ENCODE data around the gene ZNF253.
"Not testable (repeated sequence)": the region's sequence is repeated elsewhere in the genome, so short reads cannot be mapped to it uniquely, and the experiment has no call there.

The ZNF253 gene

GRCh38 chr19:19865750-19866610, at the start of gene ZNF253:
TSS of gene ZNF253 (plus strand) at chr19:19865882. CDS start at chr19:19865997, 115 bp downstream.
- peak; percentile 98 for DNase-seq

- no peak for DNase-seq
These were observed 49.0 kb upstream of the ZNF253 start for GRCh38 chr19:19816679-19817078.

- DNase-seq, result no peak
These were observed 48.3 kb upstream of the ZNF253 start for GRCh38 chr19:19817357-19817756.

- no peak for DNase-seq
These were observed 44.8 kb upstream of the ZNF253 start for GRCh38 chr19:19820774-19821320.

- DNase-seq, result peak; percentile 96
These were observed 44.2 kb upstream of the ZNF253 start, which contains the start of gene ZNF506 for GRCh38 chr19:19821366-19821951. TSS of gene ZNF506 (minus strand) at chr19:19821750. CDS start at chr19:19821603, 147 bp downstream.

- not testable (repeated sequence) for DNase-seq
These were observed 43.7 kb upstream of the ZNF253 start for GRCh38 chr19:19821976-19822375.

- DNase-seq, result no peak
These were observed 41.8 kb upstream of the ZNF253 start for GRCh38 chr19:19823916-19824315.

- DNase-seq, result no peak
These were observed 38.8 kb upstream of the ZNF253 start for GRCh38 chr19:19826875-19827274.

GRCh38 chr19:19835560-19836038, 30.1 kb upstream of the ZNF253 start:
- DNase-seq, result no peak

GRCh38 chr19:19847781-19848180, 17.9 kb upstream of the ZNF253 start:
- no peak for DNase-seq

GRCh38 chr19:19849056-19849455, 16.6 kb upstream of the ZNF253 start:
- DNase-seq, result no peak

- not testable (repeated sequence) for DNase-seq
These were observed 13.9 kb upstream of the ZNF253 start for GRCh38 chr19:19851740-19852139.

GRCh38 chr19:19858751-19859150, 6.9 kb upstream of the ZNF253 start:
- DNase-seq, result no peak

GRCh38 chr19:19860756-19861390, 4.8 kb upstream of the ZNF253 start:
- peak; percentile 88 for DNase-seq

GRCh38 chr19:19866611-19867248, 1.0 kb downstream of the ZNF253 start:
- peak; percentile 89 for DNase-seq

GRCh38 chr19:19870086-19870485, 4.4 kb downstream of the ZNF253 start:
- not testable (repeated sequence) for DNase-seq

- DNase-seq, result no peak
These were observed 6.2 kb downstream of the ZNF253 start for GRCh38 chr19:19871932-19872331.

GRCh38 chr19:19873381-19873780, 7.7 kb downstream of the ZNF253 start:
- peak; percentile 55 for DNase-seq

GRCh38 chr19:19877724-19878123, 12.0 kb downstream of the ZNF253 start:
- no peak for DNase-seq

- DNase-seq, result no peak
These were observed 18.9 kb downstream of the ZNF253 start for GRCh38 chr19:19884583-19884982.

- DNase-seq, result not testable (repeated sequence)
These were observed 26.6 kb downstream of the ZNF253 start for GRCh38 chr19:19892055-19892941.
